ENCODE results near the gene PRDM5.
"Not testable (repeated sequence)": the region's sequence is repeated elsewhere in the genome, so short reads cannot be mapped to it uniquely, and the experiment has no call there.

PRDM5 gene

GRCh38 chr4:120691536-120691935, 231.0 kb downstream of the PRDM5 start:
- no peak for DNase-seq

GRCh38 chr4:120691106-120691505, 231.4 kb downstream of the PRDM5 start:
- no peak for DNase-seq

GRCh38 chr4:120688791-120689190, 233.7 kb downstream of the PRDM5 start:
- no peak for DNase-seq

GRCh38 chr4:120685756-120686278, 236.7 kb downstream of the PRDM5 start:
- DNase-seq: no peak

- DNase-seq: no peak
These were observed 238.5 kb downstream of the PRDM5 start for GRCh38 chr4:120683897-120684540.

GRCh38 chr4:120682981-120683380, 239.5 kb downstream of the PRDM5 start:
- no peak for DNase-seq

GRCh38 chr4:120680647-120681228, 241.8 kb downstream of the PRDM5 start:
- no peak for DNase-seq

- DNase-seq: no peak
These were observed 248.8 kb downstream of the PRDM5 start for GRCh38 chr4:120673696-120674095.

GRCh38 chr4:120672558-120673147, 249.9 kb downstream of the PRDM5 start:
- DNase-seq: no peak

- no peak for DNase-seq
These were observed 250.4 kb downstream of the PRDM5 start for GRCh38 chr4:120672076-120672475.

- no peak for DNase-seq
These were observed 251.0 kb downstream of the PRDM5 start for GRCh38 chr4:120671538-120671937.

- DNase-seq: no peak
These were observed 255.4 kb downstream of the PRDM5 start for GRCh38 chr4:120667102-120667501.

- DNase-seq: no peak
These were observed 257.7 kb downstream of the PRDM5 start for GRCh38 chr4:120664851-120665250.

- no peak for DNase-seq
These were observed 262.8 kb downstream of the PRDM5 start for GRCh38 chr4:120659616-120660170.

GRCh38 chr4:120658772-120659171, 263.8 kb downstream of the PRDM5 start:
- DNase-seq: no peak

- DNase-seq: no peak
These were observed 268.5 kb downstream of the PRDM5 start for GRCh38 chr4:120653804-120654573.

GRCh38 chr4:120648336-120648735, 274.2 kb downstream of the PRDM5 start:
- DNase-seq: not testable (repeated sequence)

Measured in NCI-H2081 (cell line).